ENCODE measurements around the gene TCEAL7.

TCEAL7 gene

GRCh38 chrX:103376118-103376978 is 46.3 kb downstream of the TCEAL7 start, which contains the start of gene BEX3:
BEX3 (plus strand) TSS chrX:103376538; CDS start chrX:103377522, 984 bp downstream.
- DNase-seq (no peak), ATAC-seq (replicated peaks) (peak; percentile 44)
- Mint-ChIP-seq H3K27me3 (peaks cover 5 to 8% of the 10 kb centered on the region in 2 donors), H3K27ac (no peak within 1 kb of the TSS), H3K36me3 (ENCODE audit: insufficient read depth) (peaks cover 5% of the 10 kb centered on the region), H3K4me1 (ENCODE audit: low read depth in 2 of 2) (peaks cover 4% of the 10 kb centered on the region in 2 donors), H3K9me3 (no peaks in the 10 kb centered on the region), H3K4me3 (peak within 1 kb of the TSS; percentile 70 to 72)

DNA sequence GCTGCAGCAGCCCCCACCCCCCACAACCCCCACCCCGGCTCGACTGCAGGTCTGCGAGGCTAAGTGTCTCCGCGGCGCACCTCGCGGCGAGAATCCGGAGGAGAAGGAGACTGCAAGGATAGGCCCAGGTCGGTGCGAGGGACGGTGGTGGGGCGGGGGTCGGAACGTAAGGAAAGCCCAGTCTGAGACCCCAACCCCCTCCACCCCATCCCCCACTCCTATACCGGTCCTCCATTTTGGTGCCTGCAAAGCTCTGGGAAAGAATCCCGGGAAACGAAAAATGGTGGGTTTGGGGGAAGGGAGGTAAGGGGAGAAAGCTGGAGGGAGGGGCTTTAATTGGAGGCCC is 46.9 kb downstream of the TCEAL7 start:
- Mint-ChIP-seq H3K4me1 (ENCODE audit: low read depth in 2 of 2) (peaks cover 4% of the 10 kb centered on the region in 2 donors), H3K36me3 (ENCODE audit: insufficient read depth) (peaks cover 3% of the 10 kb centered on the region), H3K9me3 (no peaks in the 10 kb centered on the region), H3K27ac (no peak overlapping the region), H3K27me3 (peaks cover 5 to 8% of the 10 kb centered on the region in 2 donors), H3K4me3 (peak overlapping the region; percentile 34 to 70)
- DNase-seq (no peak), ATAC-seq (replicated peaks) (no peak)

DNA sequence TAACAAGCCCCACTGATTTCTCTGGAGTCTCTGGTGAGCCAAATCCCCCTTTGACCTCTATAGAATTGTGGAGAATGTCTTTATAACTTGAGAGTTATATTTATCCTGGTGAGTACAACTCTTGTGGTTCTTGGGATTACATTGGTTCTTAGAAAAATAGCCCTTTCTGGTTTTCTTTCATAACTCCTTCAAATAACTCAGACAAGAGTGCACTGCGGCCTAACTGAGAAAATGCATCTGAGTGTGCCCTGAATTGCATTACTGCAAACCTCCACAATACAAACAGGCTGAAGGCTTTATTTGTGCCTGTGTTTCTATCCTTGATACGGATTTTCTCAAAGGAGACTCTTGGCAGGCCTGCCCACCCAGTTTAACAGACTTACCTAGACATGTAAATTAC is 49.0 kb downstream of the TCEAL7 start:
- Mint-ChIP-seq H3K36me3 (ENCODE audit: insufficient read depth) (peaks cover 3% of the 10 kb centered on the region), H3K4me3 (no peak overlapping the region), H3K9me3 (no peaks in the 10 kb centered on the region), H3K4me1 (ENCODE audit: low read depth in 2 of 2) (peaks cover 4% of the 10 kb centered on the region in 2 donors), H3K27ac (no peak overlapping the region), H3K27me3 (peaks cover 5 to 8% of the 10 kb centered on the region in 2 donors)
- DNase-seq, result no peak
- ATAC-seq (replicated peaks), result no peak
